ACC112 (cell line): ENCODE measurements around the gene PCDHB1.

ENCODE experiments used
- H2AFZ ChIP-seq: fragments of 200-600 bp; sonication (generic); one replicate; pipeline ENCODE4 v1.6.0; 2017; ENCODE audit warnings: antibody characterized with exemption, low read length; ENCODE audit not compliant: unreplicated experiment
- H3K27ac ChIP-seq: fragments of 200-600 bp; sonication (generic); 2 replicates; pipeline ENCODE4 v1.5.1; 2014; ENCODE audit warnings: low read depth, mild to moderate bottlenecking, antibody characterized with exemption, low read length, moderate library complexity
- H3K27me3 ChIP-seq: fragments of 200-600 bp; sonication (generic); 2 replicates; pipeline ENCODE4 v1.6.1; 2014; ENCODE audit warnings: mild to moderate bottlenecking, antibody characterized with exemption, low read length, moderate library complexity, mixed read lengths; ENCODE audit not compliant: insufficient read depth
- H3K36me3 ChIP-seq: fragments of 200-600 bp; sonication (generic); 2 replicates; pipeline ENCODE4 v1.6.1; 2016; ENCODE audit warnings: mild to moderate bottlenecking, antibody characterized with exemption, low read length, moderate library complexity, mixed read lengths; ENCODE audit not compliant: insufficient read depth
- H3K4me1 ChIP-seq: fragments of 200-600 bp; sonication (generic); one replicate; pipeline ENCODE4 v1.6.1; 2016; ENCODE audit warnings: low read length, mixed read lengths; ENCODE audit not compliant: insufficient read depth, unreplicated experiment, control insufficient read depth
- H3K4me3 ChIP-seq: fragments of 200-600 bp; sonication (generic); 2 replicates; pipeline ENCODE4 v1.5.1; 2014; ENCODE audit warnings: mild to moderate bottlenecking, low read depth, low read length
- H3K79me2 ChIP-seq: fragments of 200-600 bp; sonication (generic); one replicate; pipeline ENCODE4 v1.6.0; 2016; ENCODE audit warnings: low read length; ENCODE audit not compliant: control insufficient read depth, unreplicated experiment, insufficient read depth

Gene PCDHB1, protein sequence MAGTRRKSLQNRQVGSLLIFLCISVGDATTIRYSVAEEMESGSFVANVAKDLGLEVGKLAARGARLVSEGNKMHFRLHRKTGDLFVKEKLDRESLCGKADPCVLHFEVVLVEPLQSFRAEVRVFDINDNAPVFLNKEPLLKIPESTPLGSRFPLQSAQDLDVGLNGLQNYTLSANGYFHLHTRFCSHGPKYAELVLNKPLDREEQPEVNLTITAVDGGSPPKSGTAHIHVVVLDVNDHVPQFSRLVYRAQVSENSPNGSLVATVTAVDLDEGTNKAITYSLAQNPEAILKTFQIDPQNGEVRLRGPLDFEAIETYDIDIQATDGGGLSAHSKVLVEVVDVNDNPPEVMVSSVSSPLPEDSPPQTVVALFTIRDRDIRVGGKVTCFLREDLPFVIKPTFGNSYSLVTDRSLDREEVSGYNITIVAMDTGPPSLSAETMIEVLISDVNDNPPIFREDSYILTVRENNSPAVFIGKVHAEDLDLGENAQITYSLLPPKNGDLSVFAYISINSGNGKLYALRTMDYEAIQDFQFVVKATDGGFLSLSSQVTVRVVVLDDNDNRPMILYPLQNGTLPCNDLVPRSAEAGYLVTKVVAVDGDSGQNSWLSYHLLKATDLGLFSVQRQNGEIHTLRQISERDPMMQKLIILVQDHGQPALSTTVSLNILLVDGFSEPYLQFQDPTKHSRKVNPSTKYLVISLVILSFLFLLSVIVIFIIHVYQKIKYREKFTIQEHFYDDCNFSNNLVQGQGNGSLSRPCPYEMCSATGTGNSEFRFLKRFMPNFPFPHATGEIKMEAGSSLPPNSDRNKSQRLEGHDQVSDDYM

DNA sequence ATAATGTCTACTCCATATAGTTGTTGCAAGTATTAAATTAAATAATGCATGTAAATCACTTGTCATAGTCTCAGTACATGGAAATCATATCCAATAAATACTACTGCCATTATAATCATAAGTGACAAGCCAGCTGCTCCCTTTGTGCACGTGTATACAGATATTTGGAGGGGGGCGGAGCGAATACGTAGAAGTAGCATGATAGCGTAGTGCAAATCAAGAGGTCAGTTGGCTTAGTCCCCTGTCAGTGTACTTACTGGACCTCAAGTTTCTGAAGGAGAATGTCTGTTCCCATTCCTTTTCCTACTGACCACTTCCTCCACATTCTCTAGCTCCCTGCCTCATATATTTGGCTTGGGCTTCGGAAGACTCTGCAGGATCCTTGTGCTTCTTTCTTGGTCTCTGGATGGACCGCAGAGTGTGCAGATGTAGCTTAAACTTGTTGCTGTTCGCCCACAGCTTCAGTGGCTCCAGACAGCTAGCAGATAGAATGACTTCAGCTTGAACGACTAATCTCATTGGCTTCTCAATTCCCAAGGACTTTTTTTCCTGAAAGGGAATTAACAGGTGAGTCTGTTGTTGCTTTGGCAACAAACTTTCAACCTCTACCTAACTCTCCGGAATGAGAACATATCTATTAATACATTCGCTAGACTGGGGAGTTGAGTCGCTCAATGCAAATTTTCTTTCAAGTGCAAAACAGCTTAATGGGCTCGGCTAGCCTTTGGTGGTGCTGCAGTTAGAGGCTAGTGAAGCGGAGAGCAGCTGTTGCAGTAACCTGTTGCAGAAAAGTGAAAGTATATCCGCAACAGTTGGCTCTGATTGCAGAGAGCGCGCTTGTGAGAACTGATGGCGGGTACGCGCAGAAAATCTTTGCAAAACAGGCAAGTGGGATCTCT lies at the start of gene PCDHB1:
Gene PCDHB1, plus strand, starts transcription at position 753 of the 899 bp plus-strand sequence. Its CDS starts 97 bp downstream, at position 850.
- Histone ChIP-seq H3K27ac (no peak within 1 kb of the TSS), H3K4me3 (no peak within 1 kb of the TSS), H3K79me2 (no peaks in the 10 kb centered on the region), H3K4me1 (no peaks in the 10 kb centered on the region), H3K36me3 (no peaks in the 10 kb centered on the region), H2AFZ (peak within 1 kb of the TSS; percentile 14), H3K27me3 (peaks cover 15% of the 10 kb centered on the region; the same call in 1 of the 2 replicates)

DNA sequence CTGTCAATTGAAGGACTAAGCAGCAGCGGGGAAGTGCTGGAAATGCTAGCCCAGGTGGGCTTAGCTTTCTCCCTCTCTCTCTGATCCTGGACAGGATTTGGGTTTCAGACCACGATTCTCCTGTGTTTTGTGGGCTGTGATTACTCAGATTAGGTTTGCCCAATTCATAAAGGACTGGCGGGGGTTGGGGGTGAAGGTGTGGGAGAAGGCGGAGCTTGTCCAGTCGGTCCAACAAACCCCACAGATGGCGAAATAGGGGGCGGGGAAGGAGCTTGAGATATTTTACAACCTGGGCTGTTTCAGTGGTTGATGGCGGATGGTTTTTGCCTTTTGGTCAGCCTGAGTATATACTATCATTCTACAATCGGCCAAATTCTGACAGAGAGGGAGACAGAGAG lies 49.7 kb upstream of the PCDHB1 start:
- Histone ChIP-seq H3K36me3 (no peaks in the 10 kb centered on the region), H3K4me3 (no peak overlapping the region), H3K27ac (no peak overlapping the region), H3K27me3 (0 out of 2 replicates have a peak, but pooled peaks cover 11% of the 10 kb centered on the region), H2AFZ (no peak overlapping the region), H3K79me2 (no peaks in the 10 kb centered on the region), H3K4me1 (no peaks in the 10 kb centered on the region)

DNA sequence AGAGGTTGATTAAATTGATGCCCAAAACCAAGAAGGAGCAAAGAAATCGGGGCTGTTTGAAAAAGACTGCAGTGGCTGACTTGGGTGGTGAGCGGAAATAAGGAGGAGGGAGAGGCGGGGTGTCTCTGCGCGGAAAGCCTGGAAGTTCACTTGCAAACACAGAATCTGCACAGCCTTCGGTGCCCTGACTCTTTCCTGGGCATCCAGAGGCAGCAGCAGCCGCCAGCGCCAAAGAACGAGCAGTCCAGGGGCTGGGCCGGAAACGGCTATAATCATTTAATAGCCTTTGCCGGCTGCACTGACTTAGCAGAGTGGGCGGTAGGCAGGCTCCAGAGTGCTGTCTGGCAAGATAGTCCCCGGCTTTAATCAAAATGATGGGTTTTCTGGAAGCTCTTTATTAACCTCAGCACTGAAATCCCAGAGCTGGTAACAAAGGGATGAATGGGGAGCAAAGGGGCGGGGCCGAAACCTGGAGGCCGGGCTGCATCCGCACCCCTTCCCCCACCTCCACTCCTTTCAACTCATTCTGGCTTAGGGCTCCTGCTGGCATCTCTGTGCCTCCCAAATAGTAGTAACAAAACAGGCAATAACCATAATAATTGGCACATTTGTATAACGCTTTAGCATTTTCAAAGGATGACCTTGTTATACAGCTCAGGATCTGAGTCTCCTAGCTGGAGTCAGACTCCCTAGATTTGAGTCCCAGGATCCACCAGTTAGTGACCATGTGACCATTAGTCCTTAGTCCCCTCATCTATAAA lies 49.1 kb upstream of the PCDHB1 start:
- 0 out of 2 replicates have a peak, but pooled peaks cover 11% of the 10 kb centered on the region for H3K27me3 ChIP-seq
- no peak overlapping the region for H2AFZ ChIP-seq
- no peak overlapping the region for H3K27ac ChIP-seq
- H3K79me2 ChIP-seq, result no peaks in the 10 kb centered on the region
- no peaks in the 10 kb centered on the region for H3K4me1 ChIP-seq
- no peaks in the 10 kb centered on the region for H3K36me3 ChIP-seq
- no peak overlapping the region for H3K4me3 ChIP-seq

DNA sequence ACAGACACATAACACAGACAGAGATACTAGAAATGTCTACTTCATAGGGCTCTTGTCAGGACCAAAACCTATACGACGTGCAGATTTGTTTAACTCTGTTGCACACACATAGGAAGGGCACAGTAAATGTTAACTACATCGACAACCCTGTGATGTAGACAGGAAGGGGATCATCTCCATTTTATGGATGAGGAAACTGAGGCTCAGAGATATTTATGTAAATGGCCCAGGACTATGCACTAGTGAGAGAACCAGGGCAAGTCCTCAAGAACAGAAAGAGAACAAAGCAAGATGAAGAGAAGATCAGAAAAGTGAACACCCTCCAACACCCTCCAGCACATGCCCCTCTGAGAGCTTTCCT lies 48.6 kb upstream of the PCDHB1 start:
- Histone ChIP-seq H3K36me3 (no peaks in the 10 kb centered on the region), H3K79me2 (no peaks in the 10 kb centered on the region), H3K27ac (no peak overlapping the region), H3K27me3 (0 out of 2 replicates have a peak, but pooled peaks cover 11% of the 10 kb centered on the region), H3K4me1 (no peaks in the 10 kb centered on the region), H2AFZ (no peak overlapping the region), H3K4me3 (no peak overlapping the region)

DNA sequence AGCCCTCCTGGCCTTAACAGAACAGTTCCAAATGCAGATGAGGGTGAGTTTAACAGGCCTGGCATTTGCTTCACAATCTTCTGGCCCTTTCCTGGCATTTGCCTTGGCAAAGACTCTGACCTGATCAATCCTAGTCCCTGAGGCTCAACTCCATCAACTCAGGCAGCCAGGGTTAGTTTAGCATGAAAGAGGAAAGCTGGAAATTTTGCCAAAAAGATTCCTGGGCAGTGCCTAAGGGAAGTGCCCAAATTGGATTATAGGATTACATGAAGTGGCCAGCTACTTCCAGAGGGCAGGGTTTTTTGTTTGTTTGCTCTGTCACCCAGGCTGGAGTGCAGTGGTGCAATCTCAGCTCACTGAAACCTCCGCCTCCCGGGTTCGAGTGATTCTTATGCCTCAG lies 48.1 kb upstream of the PCDHB1 start:
- Histone ChIP-seq H3K36me3 (no peaks in the 10 kb centered on the region), H2AFZ (no peak overlapping the region), H3K4me1 (no peaks in the 10 kb centered on the region), H3K4me3 (no peak overlapping the region), H3K27ac (no peak overlapping the region), H3K27me3 (0 out of 2 replicates have a peak, but pooled peaks cover 11% of the 10 kb centered on the region), H3K79me2 (no peaks in the 10 kb centered on the region)

DNA sequence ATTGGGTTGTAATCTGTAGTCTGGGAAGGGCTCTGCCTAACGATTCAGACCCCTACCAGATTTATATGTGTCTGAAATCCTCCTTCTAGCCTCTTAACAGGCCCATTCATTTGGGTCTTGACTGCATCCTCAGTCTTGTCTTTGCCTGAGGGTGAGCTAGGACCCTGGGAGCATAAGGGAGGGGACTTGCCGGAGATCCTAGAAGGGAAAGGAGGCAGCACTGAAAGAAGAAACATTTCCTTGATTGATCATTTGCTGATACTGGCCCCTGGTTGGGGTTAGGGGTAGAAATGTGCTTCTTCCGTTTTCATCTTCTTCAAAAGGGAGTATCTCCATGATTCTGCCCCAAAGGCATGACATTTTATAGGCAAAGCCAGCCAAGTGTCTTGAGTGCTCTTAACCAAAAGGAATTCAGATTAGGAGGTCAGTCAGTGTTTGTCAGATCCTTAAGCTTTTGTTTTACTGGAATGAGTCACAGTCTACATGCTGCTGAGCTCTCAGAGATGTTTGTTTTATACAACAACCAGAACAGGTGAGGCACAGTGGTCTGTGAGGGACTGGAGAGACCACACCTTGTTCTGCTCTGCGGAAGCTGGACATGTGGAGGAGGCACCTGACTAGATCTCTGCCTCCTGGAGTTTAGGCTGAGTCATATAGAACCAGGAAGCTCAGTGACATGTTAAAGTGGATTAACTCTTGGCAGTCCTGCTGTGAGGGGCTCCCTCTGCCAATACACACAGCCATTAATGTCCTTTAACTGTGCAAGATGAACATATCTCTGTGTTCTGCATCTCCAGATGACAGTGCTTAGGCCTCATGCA lies 47.2 kb upstream of the PCDHB1 start:
- H3K4me3 ChIP-seq, result no peak overlapping the region
- H3K27ac ChIP-seq, result no peak overlapping the region
- no peaks in the 10 kb centered on the region for H3K4me1 ChIP-seq

DNA sequence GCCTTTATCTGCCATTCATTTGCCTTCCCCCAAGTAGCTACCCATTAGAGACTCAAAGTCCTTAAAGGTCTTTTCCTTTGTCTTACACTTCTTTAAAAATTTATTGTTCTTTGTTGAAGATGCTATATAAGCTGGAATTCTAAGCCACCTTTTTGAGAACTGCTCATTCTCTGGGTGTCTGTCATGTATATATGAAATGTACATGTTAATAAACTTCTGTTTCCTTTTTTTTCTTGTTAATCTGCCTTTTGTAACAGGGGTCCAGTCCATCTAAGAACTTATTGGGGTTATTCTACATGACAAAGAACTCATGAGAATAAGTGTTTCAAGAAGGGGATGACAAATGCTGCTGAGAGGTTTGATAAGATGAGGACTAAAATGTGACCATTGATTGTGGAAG lies 43.4 kb upstream of the PCDHB1 start:
- Histone ChIP-seq H2AFZ (no peak overlapping the region), H3K4me1 (no peaks in the 10 kb centered on the region), H3K27me3 (no peaks in the 10 kb centered on the region), H3K79me2 (no peaks in the 10 kb centered on the region), H3K27ac (no peak overlapping the region), H3K36me3 (no peaks in the 10 kb centered on the region), H3K4me3 (no peak overlapping the region)

More for the DNA sequence above, 47.2 kb upstream of the PCDHB1 start:
- H3K36me3 ChIP-seq, result no peaks in the 10 kb centered on the region
- H3K27me3 ChIP-seq, result 0 out of 2 replicates have a peak, but pooled peaks cover 11% of the 10 kb centered on the region
- H2AFZ ChIP-seq, result no peak overlapping the region
- H3K79me2 ChIP-seq, result no peaks in the 10 kb centered on the region

DNA sequence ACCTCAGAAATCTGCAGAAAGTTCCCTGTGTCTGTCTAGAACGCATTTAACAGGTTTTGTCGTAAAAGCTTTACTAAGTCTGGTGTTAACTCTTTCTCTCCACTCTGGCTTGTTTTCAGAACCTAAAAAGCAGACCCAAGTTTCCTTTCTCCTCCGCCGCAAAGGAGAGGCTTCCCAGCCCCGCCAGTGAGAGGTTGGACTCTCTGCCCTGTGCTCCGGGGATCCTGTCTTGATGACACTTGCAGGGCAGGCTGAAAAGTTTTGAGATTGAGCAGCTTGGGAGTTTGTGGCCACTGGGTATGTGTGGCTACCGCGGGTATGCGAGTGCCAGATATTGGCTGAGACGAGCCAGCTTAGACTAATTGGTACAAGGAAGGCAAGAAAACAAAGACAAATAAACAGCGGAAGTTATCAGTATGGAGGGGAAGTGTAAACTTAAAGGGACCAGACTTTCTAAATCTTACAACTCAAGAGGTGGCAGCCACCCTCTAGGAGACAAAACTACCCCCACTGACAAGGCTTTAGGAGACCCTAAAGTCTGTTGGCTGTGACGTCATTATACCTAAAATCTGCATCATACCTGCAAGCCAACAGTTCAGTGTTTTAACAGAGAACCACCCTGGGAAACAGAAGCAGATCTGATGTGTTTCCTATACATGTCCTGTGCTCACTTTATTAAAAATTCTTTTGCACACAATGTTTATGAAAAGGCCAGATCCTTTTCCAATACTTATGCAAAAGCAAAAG lies 41.0 kb upstream of the PCDHB1 start:
- H3K36me3 ChIP-seq, result no peaks in the 10 kb centered on the region
- no peak overlapping the region for H3K27ac ChIP-seq
- no peak overlapping the region for H3K4me3 ChIP-seq
- no peak overlapping the region for H2AFZ ChIP-seq
- H3K79me2 ChIP-seq, result no peaks in the 10 kb centered on the region
- H3K4me1 ChIP-seq, result no peaks in the 10 kb centered on the region
- H3K27me3 ChIP-seq, result no peaks in the 10 kb centered on the region

DNA sequence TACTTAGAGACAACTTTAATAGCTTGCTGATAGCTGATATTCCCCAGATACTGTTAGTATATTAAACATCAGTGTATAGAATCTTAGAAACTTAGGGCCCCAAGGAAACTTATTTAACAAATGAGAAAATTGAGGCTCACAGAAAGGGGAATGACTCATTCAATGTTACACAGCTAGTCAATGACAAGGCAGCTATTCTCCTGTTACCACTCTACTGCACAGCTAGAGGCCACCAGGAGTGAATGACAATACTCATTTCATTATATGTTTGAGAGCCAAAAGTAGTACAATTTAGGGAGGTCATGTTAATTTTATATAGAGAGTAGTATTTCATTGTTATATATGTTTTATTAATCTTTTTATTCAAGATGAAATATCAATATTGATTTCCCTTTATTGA lies 33.2 kb upstream of the PCDHB1 start:
- no peaks in the 10 kb centered on the region for H3K36me3 ChIP-seq
- H3K27ac ChIP-seq, result no peak overlapping the region
- H3K79me2 ChIP-seq, result no peaks in the 10 kb centered on the region
- no peak overlapping the region for H3K4me3 ChIP-seq
- no peak overlapping the region for H2AFZ ChIP-seq
- no peaks in the 10 kb centered on the region for H3K27me3 ChIP-seq
- no peaks in the 10 kb centered on the region for H3K4me1 ChIP-seq
